ENCODE results near the gene ZSWIM1.
"Not testable (repeated sequence)": the region's sequence is repeated elsewhere in the genome, so short reads cannot be mapped to it uniquely, and the experiment has no call there.

Gene ZSWIM1

GRCh38 chr20:45909817-45910669 is 29.0 kb downstream of the ZSWIM1 start:
- no peak for DNase-seq

DNA sequence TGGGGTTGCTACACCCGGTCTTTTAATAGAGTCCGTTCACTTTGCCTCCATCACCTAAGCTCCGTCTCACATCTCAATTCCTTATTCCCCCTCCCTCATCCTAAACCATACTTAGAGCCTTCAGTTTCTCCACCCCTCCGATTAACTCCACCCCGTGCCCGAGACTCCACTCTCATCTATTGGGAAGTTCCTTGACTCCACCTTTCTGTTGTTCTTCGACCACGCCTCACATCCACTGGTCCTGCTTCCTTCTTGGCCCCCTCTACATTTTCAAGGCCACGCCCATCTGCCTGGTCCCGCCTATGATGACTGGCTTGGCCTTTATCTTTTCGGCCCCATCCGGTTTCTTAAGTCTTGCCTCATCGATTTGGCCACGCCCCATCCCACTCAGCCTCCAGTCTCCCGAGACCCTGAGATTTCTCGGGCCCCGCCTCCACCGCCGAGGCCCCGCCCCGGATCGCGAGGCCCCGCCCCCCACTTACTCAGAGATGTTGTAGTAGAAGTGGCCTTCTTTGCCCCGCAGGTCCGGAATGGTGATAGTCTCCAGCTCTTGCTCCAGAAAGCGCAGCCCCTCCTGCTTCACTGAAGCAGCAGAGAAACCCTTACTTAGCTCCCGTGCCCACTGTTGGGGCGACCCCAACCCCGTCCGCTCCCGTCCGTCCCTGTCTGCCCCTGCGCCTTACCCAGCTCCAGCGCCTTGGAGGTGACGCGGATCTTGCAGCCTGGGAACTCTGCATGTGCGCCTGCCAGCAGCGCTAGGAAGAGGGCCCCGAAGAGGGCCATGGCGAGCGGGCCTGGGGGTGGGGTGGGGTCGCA is 29.9 kb downstream of the ZSWIM1 start:
- DNase-seq, result peak; percentile 100

DNA sequence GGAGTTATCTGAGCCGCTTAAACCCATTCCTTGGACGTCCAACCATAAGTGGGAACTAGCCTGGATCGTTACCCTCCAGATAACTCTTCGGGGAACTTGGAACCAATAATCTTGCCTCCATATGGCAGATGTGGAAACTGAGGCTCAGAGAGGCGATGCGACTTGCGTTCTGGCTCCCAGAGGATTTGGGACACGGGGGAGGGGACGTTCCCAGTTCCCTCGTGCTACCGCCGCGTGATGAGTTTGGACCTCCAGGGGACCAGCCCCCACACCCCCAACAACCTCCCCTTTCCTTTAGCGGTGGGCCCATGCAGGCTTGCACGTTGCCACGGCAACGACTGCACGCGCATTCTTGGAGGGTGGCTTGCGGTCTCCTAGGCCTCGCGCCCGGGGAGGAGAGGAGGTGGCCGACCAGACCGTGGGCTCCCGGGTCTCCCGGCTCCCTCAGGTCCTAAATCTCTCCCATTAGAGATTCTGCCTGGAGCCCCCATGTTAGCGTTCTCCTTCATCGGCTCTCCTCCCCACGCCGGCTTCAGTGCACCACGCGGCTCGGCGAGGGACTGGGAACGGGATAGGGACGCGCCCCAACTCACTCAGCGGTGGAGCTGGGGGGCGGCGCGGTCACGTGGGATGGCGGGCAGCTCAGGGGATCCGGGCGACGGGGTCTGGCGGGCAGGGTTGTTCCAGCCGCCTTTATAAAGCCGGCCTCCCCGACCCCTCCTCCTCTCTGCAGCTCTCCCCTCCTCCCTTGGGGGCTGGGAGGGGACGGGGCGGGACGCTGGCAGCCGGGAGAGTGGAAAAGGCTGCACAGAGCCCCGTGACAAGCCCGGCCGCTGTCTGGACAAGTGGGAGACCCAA is 30.7 kb downstream of the ZSWIM1 start, which contains the start of gene PLTP:
PLTP (minus strand) TSS at position 670 of the 858 bp plus-strand sequence. CDS start 703 bp downstream, outside the sequence.
- DNase-seq, result peak; percentile 83

GRCh38 chr20:45912344-45912682 is 31.3 kb downstream of the ZSWIM1 start:
- no peak for DNase-seq

GRCh38 chr20:45913116-45913515 is 32.1 kb downstream of the ZSWIM1 start:
- DNase-seq, result no peak

DNA sequence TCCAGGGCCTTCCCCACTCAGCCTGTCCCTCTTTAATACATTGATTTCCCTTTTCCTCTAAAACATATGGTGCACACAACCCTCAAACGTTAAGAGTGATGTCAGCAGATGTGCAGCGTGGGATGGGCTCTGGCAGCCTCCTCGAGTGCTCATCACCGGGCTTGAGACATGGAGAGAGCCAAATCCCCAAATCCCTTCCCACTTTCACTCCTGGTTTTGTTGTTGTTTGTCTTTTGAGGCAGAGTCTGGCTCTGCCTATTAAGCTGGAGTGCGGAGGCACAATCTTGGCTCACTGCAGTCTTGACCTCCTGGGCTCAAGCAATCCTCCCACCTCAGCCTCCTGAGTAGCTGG is 36.7 kb downstream of the ZSWIM1 start:
- no peak for DNase-seq

GRCh38 chr20:45918182-45918737 is 37.2 kb downstream of the ZSWIM1 start:
- DNase-seq, result no peak

- no peak for DNase-seq
Observed at GRCh38 chr20:45918779-45919537, 37.9 kb downstream of the ZSWIM1 start.

- peak; percentile 59 for DNase-seq
Observed at GRCh38 chr20:45919542-45920399, 38.7 kb downstream of the ZSWIM1 start.

GRCh38 chr20:45920462-45921336 is 39.7 kb downstream of the ZSWIM1 start:
- DNase-seq, result no peak

DNA sequence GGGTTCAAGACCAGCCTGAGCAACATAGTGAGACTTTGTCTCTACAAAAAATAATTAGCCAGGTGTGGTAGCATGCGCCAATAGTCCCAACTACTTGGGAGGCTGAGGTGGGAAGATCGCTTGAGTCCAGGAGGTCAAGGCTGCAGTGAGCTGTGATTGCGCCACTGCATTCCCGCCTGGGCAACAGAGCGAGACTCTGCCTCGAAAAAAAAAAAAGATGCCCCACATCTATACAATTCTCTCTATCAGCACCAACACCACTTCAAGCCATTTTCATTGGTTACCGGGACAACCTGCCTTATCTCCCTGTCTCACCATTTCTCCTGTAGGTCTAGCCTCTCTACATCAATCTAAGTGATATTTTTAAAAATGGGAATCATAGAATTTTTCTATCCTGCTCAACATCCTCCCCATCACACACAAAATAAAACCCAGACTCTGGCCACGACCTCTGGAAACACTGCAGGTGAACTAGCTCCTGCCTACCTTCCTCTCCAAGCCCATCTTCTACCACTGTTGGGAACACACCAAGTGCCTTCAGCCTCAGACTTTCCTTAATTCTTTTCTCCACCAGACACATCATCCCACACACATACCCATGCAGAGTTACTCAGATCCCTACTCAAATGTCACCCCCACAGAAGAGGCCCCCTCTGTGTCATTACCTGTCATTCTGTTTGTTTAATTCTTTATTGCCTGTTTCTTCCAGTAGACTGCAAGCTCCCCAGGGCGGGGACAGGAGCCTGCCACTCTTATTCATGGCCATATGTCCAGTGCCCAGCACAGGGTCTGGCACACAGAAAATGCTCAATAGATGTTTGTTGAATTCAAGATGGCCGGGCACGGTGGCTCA is 40.5 kb downstream of the ZSWIM1 start:
- no peak for DNase-seq

DNA sequence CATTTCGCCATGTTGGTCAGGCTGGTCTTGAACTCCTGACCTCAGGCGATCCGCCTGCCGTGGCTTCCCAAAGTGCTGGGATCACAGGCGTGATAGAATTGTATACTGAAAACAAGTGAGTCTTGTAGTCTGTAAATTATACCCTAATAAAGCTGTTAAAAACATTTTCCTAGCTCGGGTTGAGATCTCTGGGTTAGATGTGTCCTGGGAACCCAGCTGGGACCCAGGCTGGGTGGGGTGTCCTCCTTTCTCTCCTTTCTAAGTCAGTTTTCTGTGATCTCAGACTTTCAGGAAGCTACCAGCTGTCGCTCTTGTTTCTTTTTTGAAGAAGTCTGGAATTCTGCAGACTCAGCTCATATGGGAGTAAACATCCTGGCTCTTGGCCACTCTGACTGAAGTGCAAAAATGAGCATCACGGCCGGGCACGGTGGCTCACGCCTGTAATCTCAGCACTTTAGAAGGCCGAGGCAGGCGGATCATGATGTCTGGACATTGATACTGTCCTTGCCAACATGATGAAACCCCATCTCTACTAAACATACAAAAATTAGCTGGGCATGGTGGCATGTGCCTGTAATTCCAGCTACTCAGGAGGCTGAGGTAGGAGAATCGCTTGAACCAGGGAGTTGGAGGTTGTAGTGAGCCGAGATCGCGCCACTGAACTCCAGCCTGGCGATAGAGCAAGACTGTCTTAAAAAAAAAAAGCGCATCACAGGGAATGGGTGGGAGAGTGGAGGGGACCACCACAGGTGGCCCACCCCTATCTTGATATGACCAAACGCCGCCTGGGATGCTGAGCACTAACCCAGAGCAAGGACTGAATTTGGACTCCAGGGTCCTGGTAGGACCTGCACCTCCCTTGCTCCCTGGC is 43.6 kb downstream of the ZSWIM1 start:
- peak; percentile 42 for DNase-seq

GRCh38 chr20:45925821-45926506 is 44.9 kb downstream of the ZSWIM1 start:
- DNase-seq, result no peak

DNA sequence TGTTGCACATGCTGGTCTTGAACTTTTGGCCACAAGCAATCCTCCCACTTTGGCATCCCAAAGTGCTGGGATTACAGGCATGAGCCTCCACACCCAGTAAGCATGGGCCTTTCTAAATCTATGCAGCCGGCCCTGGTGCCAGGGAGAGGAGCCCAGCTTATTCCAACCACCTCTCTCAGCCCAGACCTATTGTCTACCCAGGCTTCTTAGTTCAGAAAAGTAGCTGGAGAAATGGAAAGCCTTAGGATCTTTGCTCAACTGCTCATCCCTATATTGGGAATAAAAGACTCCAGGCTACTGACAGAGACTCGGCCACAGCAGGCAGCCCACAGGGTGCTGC is 45.7 kb downstream of the ZSWIM1 start:
- no peak for DNase-seq

DNA sequence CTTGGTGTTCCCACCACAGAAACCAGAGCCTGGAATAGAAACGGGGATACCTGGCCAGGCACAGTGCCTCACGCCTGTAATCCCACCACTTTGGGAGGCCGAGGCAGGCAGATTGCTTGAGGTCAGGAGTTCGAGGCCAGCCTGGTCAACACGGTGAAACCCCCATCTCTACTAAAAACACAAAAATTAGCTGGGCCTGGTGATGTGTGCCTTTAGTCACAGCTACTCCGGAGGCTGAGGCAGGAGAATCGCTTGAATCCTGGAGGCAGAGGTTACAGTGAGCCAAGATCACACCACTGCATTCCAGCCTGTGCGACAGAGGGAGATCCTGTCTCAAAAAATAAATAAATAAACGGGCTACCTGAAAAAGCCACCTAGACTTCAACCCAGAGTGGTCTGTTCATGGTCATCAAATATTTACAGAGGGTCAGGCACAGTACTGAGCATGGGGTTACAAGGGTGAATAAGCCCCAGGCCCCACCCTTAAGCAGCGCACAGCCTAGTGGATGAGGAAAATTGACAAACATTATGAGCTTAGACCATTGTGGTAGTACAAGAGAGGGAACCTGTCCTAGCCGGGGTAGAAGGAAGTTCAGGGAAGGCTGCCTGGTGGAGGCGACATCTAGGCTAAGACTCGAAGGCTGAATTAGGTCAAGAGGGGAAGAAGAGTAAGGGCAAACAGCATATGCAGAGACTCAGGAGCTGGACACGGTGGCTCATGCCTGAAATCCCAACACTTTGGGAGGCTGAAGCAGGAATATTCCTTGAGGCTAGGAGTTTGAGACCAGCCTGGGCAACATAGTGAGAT is 46.2 kb downstream of the ZSWIM1 start:
- DNase-seq, result no peak

DNA sequence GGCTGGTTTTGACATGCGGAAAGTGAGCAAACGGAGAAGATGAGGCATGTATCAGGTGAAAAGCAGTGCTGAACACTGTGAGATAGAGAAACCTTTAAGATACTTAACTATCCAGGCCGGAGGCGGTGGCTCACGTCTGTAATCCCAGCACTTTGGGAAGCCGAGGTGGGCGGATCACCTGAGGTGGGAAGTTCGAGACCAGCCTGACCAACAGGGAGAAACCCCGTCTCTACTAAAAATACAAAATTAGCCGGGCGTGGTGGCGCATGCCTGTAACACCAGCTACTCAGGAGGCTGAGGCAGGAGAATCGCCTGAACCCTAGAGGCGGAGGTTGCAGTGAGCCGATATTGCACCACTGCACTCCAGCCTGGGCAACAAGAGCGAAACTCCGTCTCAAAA is 50.7 kb downstream of the ZSWIM1 start:
- DNase-seq, result not testable (repeated sequence)
